ENCODE results near the gene TMOD3.
A peak's percentile ranks its signal among the peaks of the same experiment; 100 is the strongest.

TMOD3 gene

DNA sequence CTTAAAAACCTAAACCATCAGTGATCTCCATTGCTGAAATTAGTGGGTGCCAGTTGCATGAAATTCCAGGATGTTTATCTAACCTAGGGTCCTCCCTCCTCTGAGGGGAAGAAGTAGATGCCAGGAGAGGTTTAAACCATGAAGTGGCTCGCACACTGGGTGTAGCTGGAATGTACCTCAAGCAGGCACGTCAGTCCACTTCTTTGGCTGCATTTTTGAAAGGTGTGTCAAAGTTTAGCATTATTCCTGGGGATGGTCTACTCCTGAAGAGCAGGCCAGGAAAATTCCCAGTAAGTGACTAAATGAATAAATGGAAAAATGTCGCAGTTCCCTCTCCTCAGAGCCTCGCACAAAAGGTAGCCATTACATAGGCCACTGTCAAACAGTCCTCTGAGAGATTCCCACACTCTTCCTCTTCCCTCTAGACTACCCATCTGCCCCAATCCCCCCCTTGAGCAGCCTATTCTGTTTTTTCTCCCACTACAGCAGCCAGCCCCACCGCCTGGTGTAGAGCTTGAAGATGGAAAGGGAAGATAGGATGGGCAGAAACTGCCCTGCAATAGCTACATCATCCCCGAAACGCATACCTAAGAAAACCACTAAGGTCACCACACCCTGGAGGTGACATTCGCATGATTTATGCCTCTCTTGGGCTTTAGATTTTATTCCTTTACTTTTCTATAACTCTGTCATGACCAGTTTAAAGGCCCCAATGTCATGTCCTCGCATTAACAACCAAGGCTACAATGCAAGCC is 655 bp upstream of the TMOD3 start:
- DNase-seq (ENCODE audit: low read depth), result no peak

- no peak for DNase-seq (ENCODE audit: low read depth)
These were observed 888 bp downstream of the TMOD3 start for GRCh38 chr15:51830276-51830806.

GRCh38 chr15:51833772-51834171 is 4.3 kb downstream of the TMOD3 start:
- DNase-seq (ENCODE audit: low read depth), result no peak

GRCh38 chr15:51837792-51838251 is 8.4 kb downstream of the TMOD3 start:
- DNase-seq (ENCODE audit: low read depth), result no peak

GRCh38 chr15:51838270-51838669 is 8.8 kb downstream of the TMOD3 start:
- no peak for DNase-seq (ENCODE audit: low read depth)

GRCh38 chr15:51840692-51841091 is 11.2 kb downstream of the TMOD3 start:
- DNase-seq (ENCODE audit: low read depth), result no peak

DNA sequence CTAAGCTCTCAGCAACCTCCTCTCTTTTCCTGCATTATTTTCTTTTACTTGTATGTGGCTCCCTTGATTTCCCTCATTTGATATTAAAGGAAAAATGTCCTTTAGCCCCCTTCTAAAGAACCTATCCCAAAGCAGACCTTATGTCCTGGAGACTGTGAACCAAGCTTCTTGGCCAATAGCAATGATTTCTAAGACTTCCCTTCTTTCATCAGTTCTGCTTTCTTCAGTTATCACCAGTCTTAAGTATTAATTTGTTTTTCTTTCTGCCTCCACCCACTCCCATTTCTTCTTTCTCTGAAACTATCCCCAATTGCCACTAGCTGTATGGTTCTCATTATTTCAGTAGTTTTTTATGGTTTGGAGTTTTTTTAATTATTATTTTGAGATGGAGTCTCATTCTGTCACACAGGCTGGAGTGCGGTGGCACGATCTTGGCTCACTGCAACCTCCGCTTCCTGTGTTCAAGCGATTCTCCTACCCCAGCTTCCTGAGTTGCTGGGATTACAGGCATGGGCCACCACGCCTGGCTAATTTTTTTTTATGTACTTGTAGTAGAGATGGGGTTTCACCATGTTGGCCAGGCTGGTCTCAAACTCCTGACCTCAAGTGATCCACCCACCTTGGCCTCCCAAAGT is 12.1 kb downstream of the TMOD3 start:
- no peak for DNase-seq (ENCODE audit: low read depth)

- DNase-seq (ENCODE audit: low read depth), result no peak
These were observed 12.8 kb downstream of the TMOD3 start for GRCh38 chr15:51842265-51842664.

DNA sequence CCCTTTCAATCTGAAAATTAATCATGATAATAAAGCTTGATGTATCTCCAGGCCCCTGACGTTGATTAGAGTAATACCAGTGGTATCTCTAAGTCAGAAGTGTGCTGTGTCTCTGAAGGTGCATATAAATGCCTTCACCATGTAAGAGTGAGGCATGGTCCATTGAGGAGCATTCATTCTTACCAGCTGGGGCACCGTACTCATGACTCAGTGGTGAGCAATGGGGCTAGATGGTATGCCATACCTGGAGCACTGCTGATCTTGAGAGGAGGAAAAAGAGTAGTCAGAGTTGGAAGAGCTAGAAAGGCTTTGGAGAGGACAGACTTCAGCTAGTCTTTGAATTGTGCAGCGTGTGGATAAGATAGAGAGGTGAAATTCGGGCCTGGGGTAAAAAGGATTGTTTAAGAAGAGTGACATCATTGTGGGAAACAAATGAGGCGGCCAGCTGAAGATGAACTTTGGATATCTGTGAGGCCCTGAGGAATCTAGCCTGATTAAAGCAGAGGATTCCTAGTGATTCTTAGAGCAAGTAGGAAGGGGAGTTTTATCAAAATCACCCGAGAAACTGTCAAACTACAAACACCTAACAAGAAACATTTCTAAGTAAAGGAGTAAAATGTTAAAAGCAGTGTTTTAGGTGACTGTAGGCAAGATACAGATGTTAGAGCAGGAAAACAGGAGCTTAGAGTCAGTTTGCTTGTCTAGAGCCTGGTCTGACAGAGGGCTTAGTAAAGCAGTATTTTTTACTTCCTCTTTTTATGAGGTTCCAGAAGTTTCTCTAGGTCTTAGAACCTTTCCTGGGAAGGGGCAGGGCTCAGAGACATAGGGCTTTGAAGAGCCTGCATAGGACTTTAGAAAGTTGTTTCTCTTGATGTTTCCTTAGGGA is 13.6 kb downstream of the TMOD3 start:
- DNase-seq (ENCODE audit: low read depth), result no peak

DNA sequence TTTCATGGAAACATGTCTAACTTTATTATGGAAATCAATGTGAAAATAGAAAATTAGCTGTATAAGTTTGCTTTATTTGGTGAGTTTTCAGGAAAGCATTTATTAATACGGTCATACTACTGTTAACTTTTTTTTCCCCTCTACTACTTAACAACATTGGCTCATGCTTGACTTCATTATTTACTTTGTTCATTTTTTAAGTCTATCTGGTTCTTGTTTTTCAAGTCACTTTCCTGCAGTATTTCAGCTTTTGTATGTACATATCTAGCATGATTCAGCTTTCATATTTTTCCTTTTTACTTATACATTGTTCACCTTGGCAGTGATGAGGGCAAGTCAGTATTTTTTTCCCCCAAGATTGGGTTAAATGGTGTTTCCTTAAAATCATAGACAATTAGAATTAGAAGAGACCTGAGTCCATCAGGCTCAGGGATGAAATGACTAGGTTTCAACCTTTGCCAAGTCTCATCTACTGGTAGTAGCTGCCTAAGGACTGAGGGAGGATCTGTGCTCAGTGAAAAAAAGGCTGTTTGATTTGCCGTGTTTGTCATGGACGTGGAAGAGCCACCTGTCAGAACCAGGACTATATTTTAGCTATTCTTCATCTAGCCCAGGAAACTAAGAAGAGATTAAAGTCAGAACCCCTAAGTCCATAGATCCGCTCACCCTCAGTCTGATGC is 15.4 kb downstream of the TMOD3 start:
- no peak for DNase-seq (ENCODE audit: low read depth)

DNA sequence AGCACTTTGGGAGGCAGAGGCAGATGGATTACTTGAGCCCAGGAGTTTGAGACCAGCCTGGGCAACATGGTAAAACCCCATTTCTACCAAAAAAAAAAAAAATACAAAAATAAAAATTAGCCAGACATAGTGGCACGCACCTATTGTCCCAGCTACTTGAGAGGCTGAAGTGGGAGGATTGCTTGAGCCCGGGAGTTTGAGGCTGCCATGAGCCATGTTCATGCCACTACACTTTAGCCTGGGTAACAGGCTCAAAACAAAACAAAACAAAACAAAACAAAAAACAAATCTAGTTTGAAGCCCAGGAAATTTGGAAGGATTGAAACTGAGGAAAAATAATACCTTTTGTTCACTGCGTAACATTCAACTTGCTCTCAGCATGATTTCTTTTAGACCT is 16.6 kb downstream of the TMOD3 start:
- no peak for DNase-seq (ENCODE audit: low read depth)

GRCh38 chr15:51846463-51847230 is 17.2 kb downstream of the TMOD3 start:
- DNase-seq (ENCODE audit: low read depth), result no peak

- no peak for DNase-seq (ENCODE audit: low read depth)
These were observed 19.4 kb downstream of the TMOD3 start for GRCh38 chr15:51848811-51849210.

DNA sequence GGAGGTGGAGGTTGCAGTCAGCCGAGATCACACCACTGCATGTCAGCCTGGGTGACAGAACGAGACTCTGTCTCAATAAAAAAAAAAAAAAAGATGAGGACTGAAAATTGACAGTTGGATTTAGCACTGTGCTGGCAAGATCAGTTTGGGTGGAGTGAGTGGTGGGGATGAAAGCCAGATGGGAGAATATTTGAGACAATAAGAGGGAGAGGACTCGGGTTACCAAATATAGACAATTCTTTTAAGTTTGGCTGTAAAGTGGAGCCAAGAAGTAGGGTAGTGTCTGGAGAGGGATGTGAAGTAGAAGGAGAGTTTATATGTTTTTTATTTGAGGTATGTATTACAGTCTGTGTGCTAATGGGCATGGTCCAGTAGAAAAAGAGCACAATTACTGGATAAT is 20.4 kb downstream of the TMOD3 start:
- DNase-seq (ENCODE audit: low read depth), result no peak

GRCh38 chr15:51853998-51854397 is 24.5 kb downstream of the TMOD3 start:
- DNase-seq (ENCODE audit: low read depth), result no peak

DNA sequence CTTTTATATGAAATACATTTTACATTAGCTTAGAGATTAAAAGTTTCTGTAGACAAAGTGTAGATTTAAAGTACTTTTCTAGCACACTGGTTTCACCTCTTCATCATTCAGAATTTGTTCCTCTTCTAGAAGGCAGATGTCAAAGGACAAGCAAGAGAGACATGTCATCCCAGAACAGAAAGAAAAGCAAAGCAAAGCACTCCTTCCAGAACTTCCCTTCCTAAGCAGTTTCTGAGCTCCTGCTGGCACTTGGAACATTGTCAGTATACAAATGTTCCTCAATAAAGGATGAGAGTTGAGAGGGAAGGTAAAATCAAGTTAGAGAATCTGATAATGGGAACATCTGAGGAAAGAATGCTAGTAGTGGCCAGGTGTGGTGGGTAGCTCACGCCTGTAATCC is 26.2 kb downstream of the TMOD3 start:
- no peak for DNase-seq (ENCODE audit: low read depth)

GRCh38 chr15:51856714-51857380 is 27.4 kb downstream of the TMOD3 start:
- no peak for DNase-seq (ENCODE audit: low read depth)

GRCh38 chr15:51861557-51862359 is 32.3 kb downstream of the TMOD3 start:
- DNase-seq (ENCODE audit: low read depth), result peak; percentile 63

- DNase-seq (ENCODE audit: low read depth), result no peak
These were observed 33.7 kb downstream of the TMOD3 start for GRCh38 chr15:51863131-51863530.

Data from T follicular helper cell (primary cell).